Activated CD4-positive, alpha-beta T cell treated with anti-CD3 and anti-CD28 coated beads for 48 hours (primary cell): ENCODE results near the gene FIP1L1.

Experiments
- DNase-seq: peaks from one replicate; pipeline ENCODE4 v3.0.0-alpha.2; 2020

Gene FIP1L1

GRCh38 chr4:53477636-53478035 is 100.2 kb downstream of the FIP1L1 start:
- no peak for DNase-seq

GRCh38 chr4:53478671-53479456 is 101.4 kb downstream of the FIP1L1 start:
- no peak for DNase-seq

GRCh38 chr4:53479736-53480525 is 102.5 kb downstream of the FIP1L1 start:
- DNase-seq, result no peak

- DNase-seq, result no peak
Observed at GRCh38 chr4:53480909-53481308, 103.5 kb downstream of the FIP1L1 start.

- no peak for DNase-seq
Observed at GRCh38 chr4:53481586-53481985, 104.1 kb downstream of the FIP1L1 start.

- DNase-seq, result no peak
Observed at GRCh38 chr4:53483250-53483649, 105.8 kb downstream of the FIP1L1 start.

GRCh38 chr4:53484911-53485657 is 107.6 kb downstream of the FIP1L1 start:
- DNase-seq, result no peak

GRCh38 chr4:53485658-53486040 is 108.2 kb downstream of the FIP1L1 start:
- no peak for DNase-seq

- no peak for DNase-seq
Observed at GRCh38 chr4:53487766-53488165, 110.3 kb downstream of the FIP1L1 start.

GRCh38 chr4:53489279-53489889 is 111.9 kb downstream of the FIP1L1 start:
- no peak for DNase-seq

- no peak for DNase-seq
Observed at GRCh38 chr4:53490161-53490956, 112.9 kb downstream of the FIP1L1 start.

- DNase-seq, result no peak
Observed at GRCh38 chr4:53490965-53491622, 113.7 kb downstream of the FIP1L1 start.

GRCh38 chr4:53494851-53495250 is 117.4 kb downstream of the FIP1L1 start:
- no peak for DNase-seq

GRCh38 chr4:53497487-53498244 is 120.2 kb downstream of the FIP1L1 start:
- no peak for DNase-seq

GRCh38 chr4:53498706-53499105 is 121.3 kb downstream of the FIP1L1 start:
- DNase-seq, result no peak

- DNase-seq, result no peak
Observed at GRCh38 chr4:53499791-53500190, 122.3 kb downstream of the FIP1L1 start.

- no peak for DNase-seq
Observed at GRCh38 chr4:53500546-53500945, 123.1 kb downstream of the FIP1L1 start.

GRCh38 chr4:53501561-53501960 is 124.1 kb downstream of the FIP1L1 start:
- no peak for DNase-seq

GRCh38 chr4:53502094-53502493 is 124.7 kb downstream of the FIP1L1 start:
- no peak for DNase-seq

GRCh38 chr4:53505947-53506346 is 128.5 kb downstream of the FIP1L1 start:
- DNase-seq, result no peak

GRCh38 chr4:53507058-53507457 is 129.6 kb downstream of the FIP1L1 start:
- DNase-seq, result no peak
